GM12878 (cell line): ENCODE data around the gene MT4. TPM values are rescaled to one million over a fixed set of nuclear protein-coding genes. Genes with fewer than 3 reads are reported as not detected.

Source experiments
- ATAC-seq: fragments of 200-7000 bp; cut with Tn5 transposase; 3 replicates; pipeline ENCODE4 v1.9.1; 2020; ENCODE audit warnings: mild to moderate bottlenecking, moderate library complexity
- BruUV-seq: library from RNA; stranded (reverse); fragments of 400-500 nt; replicated peaks from 2 replicates; lab custom pipeline; 2021; lab: Mats Ljungman, UMichigan
- CTCF ChIA-PET: fragments of 300-600 bp; sonication (Branson Sonifier 250); formaldehyde crosslinking; extraction: SDS; loops from one replicate; lab custom pipeline; 2021; ENCODE audit warnings: inconsistent platforms; lab: Yijun Ruan, JAX
- POLR2A ChIA-PET: fragments of 350-600 bp; formaldehyde crosslinking; extraction: SDS; loops from one replicate; lab custom pipeline; 2021; ENCODE audit warnings: inconsistent platforms; lab: Charles Lee
- RAD21 ChIA-PET: fragments of 300-600 bp; sonication (Branson Sonifier 250); formaldehyde crosslinking; loops from one replicate; lab custom pipeline; 2023; ENCODE audit warnings: antibody characterized with exemption; ENCODE audit not compliant: unreplicated experiment; lab: Charles Lee
- SMC1A ChIA-PET: fragments of 300-600 bp; sonication (Branson Sonifier 250); formaldehyde crosslinking; loops from one replicate; lab custom pipeline; 2023; ENCODE audit not compliant: unreplicated experiment, uncharacterized antibody; lab: Charles Lee
- DNase-seq: peaks from one replicate; pipeline ENCODE4 v3.0.0-alpha.2; 2011; ENCODE audit warnings: low read depth, low spot score
- FAIRE-seq: peaks from 3 replicates; lab custom pipeline; 2011; peaks lifted over from hg19 to GRCh38; lab: Jason Lieb, UNC
- H2AFZ ChIP-seq: 2 replicates; pipeline ENCODE4 v1.6.0; 2011; ENCODE audit warnings: low read depth, low read length, control low read depth; ENCODE audit not compliant: control insufficient read depth
- H3K27ac ChIP-seq: 2 replicates; pipeline ENCODE4 v1.5.1; 2011; ENCODE audit warnings: control low read depth; ENCODE audit not compliant: control insufficient read depth, insufficient read depth
- H3K27me3 ChIP-seq, 2 experiments: replicated peaks in 1 of 2; 2 replicates each; pipeline versions ENCODE4 v1.6.0 to v1.6.1; 2011; ENCODE audit warnings: low read length in 1 of 2; ENCODE audit not compliant: control insufficient read depth in 2 of 2, insufficient read depth in 2 of 2
- H3K36me3 ChIP-seq, 2 experiments: 2 replicates each; pipeline ENCODE4 v1.5.1; 2011; ENCODE audit warnings: low read length in 1 of 2; ENCODE audit not compliant: control insufficient read depth in 2 of 2, insufficient read depth in 2 of 2
- H3K4me1 ChIP-seq: 2 replicates; pipeline ENCODE4 v1.6.1; 2011; ENCODE audit warnings: mild to moderate bottlenecking, low read length, moderate library complexity, mixed read lengths; ENCODE audit not compliant: control insufficient read depth, insufficient read depth
- H3K4me2 ChIP-seq: 2 replicates; pipeline ENCODE4 v1.6.0; 2011; ENCODE audit warnings: control low read depth; ENCODE audit not compliant: control insufficient read depth, insufficient read depth
- H3K4me3 ChIP-seq: fragments of 200-600 bp; sonication (generic); 2 replicates; pipeline ENCODE4 v1.5.1; 2016
- H3K79me2 ChIP-seq: 2 replicates; pipeline ENCODE4 v1.6.0; 2011; ENCODE audit warnings: low read length; ENCODE audit not compliant: control insufficient read depth, insufficient read depth
- H3K9ac ChIP-seq: 2 replicates; pipeline ENCODE4 v1.8.0; 2011; ENCODE audit warnings: low read length, control low read depth, mixed read lengths; ENCODE audit not compliant: control insufficient read depth, insufficient read depth
- H3K9me3 ChIP-seq: replicated peaks from 3 replicates; pipeline ENCODE4 v1.5.1; 2011; ENCODE audit warnings: mild to moderate bottlenecking, low read length; ENCODE audit not compliant: control insufficient read depth, insufficient read depth
- H4K20me1 ChIP-seq: 2 replicates; pipeline ENCODE4 v1.6.0; 2011; ENCODE audit not compliant: control insufficient read depth, insufficient read depth
- ATF2 ChIP-seq: IDR thresholded peaks from 2 replicates; pipeline ENCODE4 v1.6.1; 2012; ENCODE audit warnings: low read length, inconsistent platforms
- CBX3 ChIP-seq: fragments of 200-600 bp; sonication (generic); IDR thresholded peaks from 2 replicates; pipeline ENCODE4 v1.6.1; 2016; ENCODE audit warnings: low read depth, borderline replicate concordance
- CBX5 ChIP-seq: sonication (generic); IDR thresholded peaks from 2 replicates; pipeline ENCODE4 v1.6.1; 2016; ENCODE audit warnings: low read depth, moderate library complexity, mild to moderate bottlenecking, inconsistent platforms
- E2F4 ChIP-seq: IDR thresholded peaks from 2 replicates; pipeline ENCODE4 v1.6.1; 2012; ENCODE audit warnings: low read depth, low read length, improper control_type of control experiment
- FOXM1 ChIP-seq: IDR thresholded peaks from 2 replicates; pipeline ENCODE4 v1.6.1; 2012; ENCODE audit warnings: low read depth, mild to moderate bottlenecking, inconsistent platforms, low read length, moderate library complexity
- MAX ChIP-seq: IDR thresholded peaks from 2 replicates; pipeline ENCODE4 v1.6.1; 2012; ENCODE audit warnings: low read depth, low read length, improper control_type of control experiment
- MTA3 ChIP-seq: IDR thresholded peaks from 2 replicates; pipeline ENCODE4 v1.6.1; 2012; ENCODE audit warnings: low read length, inconsistent platforms, borderline replicate concordance
- NFYB ChIP-seq: IDR thresholded peaks from 2 replicates; pipeline ENCODE4 v1.6.1; 2011; ENCODE audit warnings: low read depth, mild to moderate bottlenecking, low read length, improper control_type of control experiment, moderate library complexity; ENCODE audit not compliant: insufficient read depth
- NKRF ChIP-seq: fragments of 450-650 bp; conservative IDR thresholded peaks from 2 replicates; pipeline ENCODE4 v1.6.1; 2017; ENCODE audit warnings: mild to moderate bottlenecking, moderate library complexity
- PAX8 ChIP-seq: fragments of 450-650 bp; IDR thresholded peaks from 2 replicates; pipeline ENCODE4 v1.6.1; 2017; ENCODE audit warnings: mild to moderate bottlenecking, moderate library complexity
- POU2F2 ChIP-seq: IDR thresholded peaks from 3 replicates; pipeline ENCODE4 v1.6.1; 2011; ENCODE audit warnings: low read depth, mild to moderate bottlenecking, low read length, borderline replicate concordance
- SUPT20H ChIP-seq: IDR thresholded peaks from 2 replicates; pipeline ENCODE4 v1.6.1; 2011; ENCODE audit warnings: low read depth, mild to moderate bottlenecking, low read length, moderate library complexity, borderline replicate concordance; ENCODE audit not compliant: control insufficient read depth
- ZNF592 ChIP-seq: fragments of 450-650 bp; IDR thresholded peaks from 2 replicates; pipeline ENCODE4 v1.6.1; 2017; ENCODE audit warnings: mild to moderate bottlenecking, moderate library complexity
- WGBS: methylation state at CpG from one replicate; pipeline ENCODE4 v1.1.6; 2016; ENCODE audit warnings: low lambda C conversion rate; ENCODE audit not compliant: insufficient replicate concordance, insufficient coverage; ENCODE audit errors: missing lambda C conversion rate; 5-methylcytosine and 5-hydroxymethylcytosine counted together
- in situ Hi-C: fragments of 300-500 bp; cut with MboI; formaldehyde crosslinking; loops from 9 replicates; pipeline ENCODE4 v1.14.3; 2018; ENCODE audit warnings: mixed read lengths
- intact Hi-C: fragments of 100-400 bp; cut with micrococcal nuclease; formaldehyde crosslinking; loops from one replicate; pipeline ENCODE4 v1.14.2; 2022; ENCODE audit not compliant: unreplicated experiment
- polyA plus RNA-seq, 11 experiments: library from polyadenylated mRNA; depleted of rRNA in 4 of 11; unstranded in 6 of 11; stranded (reverse) in 5 of 11; fragments of >200 nt; fragmentation: Nextera tagmentation in 4 of 11; fragmentation: Illumina TruSeq in 1 of 11; extraction: Ambion mirVana in 4 of 11; extraction: Trizol in 1 of 11; gene quantifications; 1 replicate in 1 of 11; 2 replicates in 10 of 11; pipeline versions ENCODE4 v1.2.1 to v1.2.3, GENCODE V29; 2011 to 2016; ENCODE audit warnings: inconsistent platforms in 2 of 11, missing spikeins in 2 of 11, low read depth in 1 of 11
- total RNA-seq, 4 experiments: library from RNA; depleted of rRNA in 3 of 4; stranded (reverse); fragments of >200 nt in 3 of 4; fragmentation: Illumina TruSeq in 1 of 4; extraction: Trizol in 1 of 4; gene quantifications; 2 replicates each; pipeline versions ENCODE4 v1.2.1 to v1.2.3, GENCODE V29; 2013 to 2021

Gene MT4
- total and polyA plus RNA-seq, 10 of the 15 experiments (the other 5 are each of a cell fraction or from before 2014, with no cell fraction given): not detected

- TF ChIP-seq NKRF (no peak), SUPT20H (no peak), ZNF592 (no peak), FOXM1 (no peak), MAX (no peak), POU2F2 (no peak), CBX3 (no peak), E2F4 (no peak), PAX8 (no peak), ATF2 (no peak), MTA3 (no peak), NFYB (no peak), CBX5 (no peak)
- H3K36me3 ChIP-seq: no peaks in the 10 kb centered on the region
- in situ Hi-C loops (no loop called here), intact Hi-C loops (no loop called here)
- 73% methylated on average over 7 of the region's 7 CpGs for WGBS
- DNase-seq: no peak
- no peak overlapping the region for H3K4me2 ChIP-seq
- ChIA-PET SMC1A (interaction anchor here (0.9 to 1.6 kb wide), 2 partner anchors 11 to 183 kb away, joined by 3 to 8 read pairs; no protein-coding TSS in a partner anchor), CTCF (interaction anchor here (1.0 to 2.3 kb wide), 3 partner anchors 58 to 184 kb away, joined by 3 to 9 read pairs (median 3); no protein-coding TSS in a partner anchor), RAD21 (interaction anchor here (1.1 kb wide), 1 partner anchor 92 kb away, joined by 3 read pairs; no protein-coding TSS in a partner anchor), POLR2A (interaction anchor here (1.0 kb wide), 2 partner anchors 9 to 11 kb away, joined by 3 read pairs; no protein-coding TSS in a partner anchor)
- H3K9me3 ChIP-seq: no peaks in the 10 kb centered on the region; the same call in 2 of the 3 replicates
- H3K27me3 ChIP-seq: no peaks in the 10 kb centered on the region
- H2AFZ ChIP-seq: no peak overlapping the region
- no peaks in the 10 kb centered on the region for H4K20me1 ChIP-seq
- no peak for FAIRE-seq
- no peak overlapping the region for H3K27ac ChIP-seq
- H3K9ac ChIP-seq: no peak overlapping the region
- TSS peak; percentile 75 for BruUV-seq
- H3K4me1 ChIP-seq: no peaks in the 10 kb centered on the region; the same call in 1 of the 2 replicates
- H3K4me3 ChIP-seq: no peak overlapping the region
- no peak for ATAC-seq
- no peaks in the 10 kb centered on the region for H3K79me2 ChIP-seq
Measured at GRCh38 chr16:56518425-56518824, 46.4 kb upstream of the MT4 start.
